ENCODE measurements around the gene SLIT3.

Gene SLIT3

GRCh38 chr5:168721002-168721753, 579.8 kb downstream of the SLIT3 start:
- no peak for DNase-seq

- no peak for DNase-seq
These were observed 580.4 kb downstream of the SLIT3 start for GRCh38 chr5:168720575-168720974.

GRCh38 chr5:168714046-168714445, 586.9 kb downstream of the SLIT3 start:
- DNase-seq = no peak

GRCh38 chr5:168713051-168713450, 587.9 kb downstream of the SLIT3 start:
- no peak for DNase-seq

- DNase-seq = no peak
These were observed 588.5 kb downstream of the SLIT3 start for GRCh38 chr5:168712280-168712924.

GRCh38 chr5:168710706-168711105, 590.2 kb downstream of the SLIT3 start:
- DNase-seq = no peak

- no peak for DNase-seq
These were observed 592.9 kb downstream of the SLIT3 start for GRCh38 chr5:168707716-168708695.

- DNase-seq = peak; percentile 3 to 28
These were observed 594.3 kb downstream of the SLIT3 start for GRCh38 chr5:168706655-168707069.

GRCh38 chr5:168705321-168705720, 595.6 kb downstream of the SLIT3 start:
- no peak for DNase-seq

- no peak for DNase-seq
These were observed 598.4 kb downstream of the SLIT3 start for GRCh38 chr5:168702511-168702910.

GRCh38 chr5:168701641-168702040, 599.3 kb downstream of the SLIT3 start:
- no peak for DNase-seq

GRCh38 chr5:168699002-168699401, 601.9 kb downstream of the SLIT3 start:
- DNase-seq = no peak

- no peak for DNase-seq
These were observed 603.8 kb downstream of the SLIT3 start for GRCh38 chr5:168697034-168697720.

GRCh38 chr5:168696611-168697010, 604.3 kb downstream of the SLIT3 start:
- no peak for DNase-seq

- DNase-seq = no peak
These were observed 605.6 kb downstream of the SLIT3 start for GRCh38 chr5:168695301-168695835.

GRCh38 chr5:168694289-168694688, 606.6 kb downstream of the SLIT3 start:
- DNase-seq = no peak

GRCh38 chr5:168693883-168694282, 607.1 kb downstream of the SLIT3 start:
- DNase-seq = no peak

GRCh38 chr5:168693297-168693696, 607.6 kb downstream of the SLIT3 start:
- no peak for DNase-seq

GRCh38 chr5:168691891-168692290, 609.0 kb downstream of the SLIT3 start:
- DNase-seq = no peak

- DNase-seq = no peak
These were observed 611.7 kb downstream of the SLIT3 start for GRCh38 chr5:168689260-168689659.

- DNase-seq = no peak
These were observed 614.1 kb downstream of the SLIT3 start for GRCh38 chr5:168686837-168687236.

- DNase-seq = no peak
These were observed 615.4 kb downstream of the SLIT3 start for GRCh38 chr5:168685566-168685965.

GRCh38 chr5:168683927-168684295, 617.0 kb downstream of the SLIT3 start:
- no peak for DNase-seq

Data from Kasumi-1 (cell line).